Measurements from ENCODE around the gene ZNF639. TPM values are rescaled to one million over a fixed set of nuclear protein-coding genes. Genes with fewer than 3 reads are reported as not detected.

ZNF639 gene
- total and polyA plus RNA-seq, 10 of the 15 experiments (the other 5 are each of a cell fraction or from before 2014, with no cell fraction given) = 16.3 to 61.2 (median 35.3) TPM

DNA sequence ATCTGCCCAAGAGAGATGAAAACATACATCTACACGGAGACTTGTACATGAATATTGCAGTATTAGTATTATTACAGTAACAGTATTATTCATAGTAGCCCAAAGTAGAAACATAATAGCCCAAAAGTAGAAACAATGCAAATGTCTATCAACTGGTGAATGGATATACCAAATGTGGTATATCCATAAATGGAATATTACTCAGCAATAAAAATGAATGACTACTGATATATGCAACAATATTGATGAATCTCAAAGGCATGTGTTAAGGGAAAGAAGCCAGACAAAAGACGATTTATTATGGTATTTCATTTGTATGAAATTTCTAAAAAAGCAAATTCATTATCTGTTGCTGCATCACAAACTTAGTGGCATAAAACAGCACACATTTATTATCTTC lies 23.5 kb upstream of the ZNF639 start:
- POLR2A ChIA-PET = interaction anchor here (0.6 kb wide), 1 partner anchor 18 kb away, joined by 3 read pairs; no protein-coding TSS in a partner anchor
- RAD21 ChIA-PET (ENCODE audit: unreplicated experiment) = no interaction called here
- FAIRE-seq (no peak), ATAC-seq (no peak), DNase-seq (ENCODE audit: low read depth, low spot score) (no peak)
- no peak overlapping the region for H3K4me3 ChIP-seq
- no peak overlapping the region for H2AFZ ChIP-seq (ENCODE audit: control insufficient read depth, low read depth, low read length)
- no peaks in the 10 kb centered on the region for H3K9me3 ChIP-seq (replicated peaks; ENCODE audit: control insufficient read depth, insufficient read depth, low read length)
- H3K36me3 ChIP-seq (ENCODE audit: control insufficient read depth in 2 of 2, insufficient read depth in 2 of 2, low read length in 1 of 2) = no peaks in the 10 kb centered on the region
- BruUV-seq (replicated peaks) = no TSS peak
- no peaks in the 10 kb centered on the region for H3K4me1 ChIP-seq (ENCODE audit: control insufficient read depth, insufficient read depth, low read length)
- no peak overlapping the region for H3K9ac ChIP-seq (ENCODE audit: control insufficient read depth, insufficient read depth, low read length)
- H3K79me2 ChIP-seq (ENCODE audit: control insufficient read depth, insufficient read depth, low read length) = no peaks in the 10 kb centered on the region
- SMC1A ChIA-PET (ENCODE audit: uncharacterized antibody, unreplicated experiment) = no interaction called here
- intact Hi-C loops (cut with micrococcal nuclease; ENCODE audit: unreplicated experiment) = no loop called here
- in situ Hi-C loops (cut with MboI) = no loop called here
- H4K20me1 ChIP-seq (ENCODE audit: control insufficient read depth, insufficient read depth) = no peaks in the 10 kb centered on the region
- H3K27me3 ChIP-seq (replicated peaks in 1 of 2; ENCODE audit: control insufficient read depth in 2 of 2, insufficient read depth in 2 of 2, low read length in 1 of 2) = no peaks in the 10 kb centered on the region
- H3K27ac ChIP-seq (ENCODE audit: control insufficient read depth, insufficient read depth) = no peak overlapping the region
- no peak overlapping the region for H3K4me2 ChIP-seq (ENCODE audit: control insufficient read depth, insufficient read depth)
- CTCF ChIA-PET = interaction anchor here (0.9 kb wide), 1 partner anchor 23 kb away, joined by 5 read pairs; no protein-coding TSS in a partner anchor
- WGBS (ENCODE audit: insufficient coverage, insufficient replicate concordance, low lambda C conversion rate, missing lambda C conversion rate) = 38% methylated on average over 2 of the region's 2 CpGs
- TF ChIP-seq ATF2 (IDR thresholded peaks at IDR 0.05; ENCODE audit: low read length) (no peak), ZNF384 (IDR thresholded peaks at IDR 0.05; ENCODE audit: borderline replicate concordance, low read depth, low read length) (no peak), SREBF1 (IDR thresholded peaks at IDR 0.05; ENCODE audit: low read length) (no peak), BRCA1 (IDR thresholded peaks at IDR 0.05; ENCODE audit: low read depth, low read length) (no peak), BCL11A (IDR thresholded peaks at IDR 0.05; ENCODE audit: low read depth, low read length) (no peak), SMAD5 (IDR thresholded peaks at IDR 0.05; ENCODE audit: low read depth) (no peak), NR2C1 (IDR thresholded peaks at IDR 0.05) (no peak), CBX5 (IDR thresholded peaks at IDR 0.05; ENCODE audit: low read depth) (no peak), PBX3 (IDR thresholded peaks at IDR 0.05; ENCODE audit: insufficient replicate concordance, low read depth, low read length) (no peak), CUX1 (IDR thresholded peaks at IDR 0.05; ENCODE audit: insufficient replicate concordance, low read depth, low read length) (no peak), RB1 (IDR thresholded peaks at IDR 0.05; ENCODE audit: borderline replicate concordance) (no peak), GATAD2B (conservative IDR thresholded peaks at IDR 0.05; ENCODE audit: low read depth) (no peak), E4F1 (IDR thresholded peaks at IDR 0.05; ENCODE audit: borderline replicate concordance, partially characterized antibody) (no peak), NFYA (IDR thresholded peaks at IDR 0.05; ENCODE audit: borderline replicate concordance, low read depth, low read length) (no peak)

All from GM12878 (cell line).